NT2/D1 (cell line): ENCODE measurements around the gene RAP1GAP2.

Source experiments
- SUZ12 ChIP-seq: IDR thresholded peaks from 2 replicates; pipeline ENCODE4 v1.6.1; 2011; ENCODE audit not compliant: insufficient read length, insufficient read depth; ENCODE audit errors: extremely low read depth
- YY1 ChIP-seq: IDR thresholded peaks from 2 replicates; pipeline ENCODE4 v1.6.1; 2011; ENCODE audit not compliant: insufficient read length, insufficient read depth
- ZNF274 ChIP-seq: IDR thresholded peaks from 2 replicates; pipeline ENCODE4 v1.6.1; 2011; ENCODE audit warnings: mild to moderate bottlenecking, low read depth, low read length

DNA sequence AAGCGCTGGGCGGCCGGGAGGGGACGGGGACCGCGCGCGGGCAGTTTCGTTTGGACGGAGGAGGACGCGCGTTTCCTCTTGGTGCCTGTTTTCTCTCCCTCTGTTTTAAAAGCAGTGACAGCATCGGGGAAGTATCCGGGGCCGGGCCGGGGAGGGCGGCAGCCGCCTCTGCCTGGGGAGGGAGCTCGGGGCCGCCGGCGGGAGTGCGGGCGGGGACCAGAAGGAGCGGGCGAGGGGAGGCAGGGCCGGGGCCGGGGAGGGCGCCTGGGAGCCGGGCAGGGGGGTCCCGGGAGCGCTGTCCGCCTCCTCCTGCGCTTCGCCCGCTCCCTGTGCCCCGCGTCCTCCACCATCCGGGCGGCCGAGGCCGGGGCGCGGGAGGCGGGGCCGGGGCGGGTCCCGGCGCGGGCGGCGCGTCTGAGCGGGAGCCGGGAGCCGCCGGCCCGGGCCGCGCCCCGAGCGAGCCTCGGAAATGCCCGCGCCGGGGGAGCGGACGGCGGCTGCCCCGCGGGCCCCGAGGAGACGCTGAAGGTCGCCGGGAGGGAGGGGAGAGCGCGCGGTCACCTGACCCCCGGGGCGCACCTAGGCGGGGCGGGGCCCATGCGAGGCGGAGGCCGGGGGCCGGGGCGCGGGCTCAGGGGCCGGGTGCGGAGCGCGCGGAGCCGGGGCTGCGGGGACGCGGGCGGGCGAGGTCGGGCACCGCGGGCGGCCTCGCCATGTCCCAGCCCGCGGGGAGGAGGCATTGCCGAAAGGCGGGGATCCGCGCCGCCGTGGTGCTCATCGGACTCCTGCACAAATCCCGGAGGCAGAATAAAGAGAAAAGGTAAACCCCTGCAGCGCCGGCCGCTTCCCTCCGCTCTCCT is 57.3 kb downstream of the RAP1GAP2 start:
- TF ChIP-seq YY1 = no peak
- TF ChIP-seq ZNF274 = no peak
- TF ChIP-seq SUZ12 = no peak
